NCI-H2081 treated with DMSO at 0.1 percent for 48 hours (cell line): ENCODE data around the gene DLGAP1.

Experiments
- DNase-seq: peaks from one replicate; lab custom pipeline; 2025; lab: John Stamatoyannopoulos, UW

DLGAP1 gene

DNA sequence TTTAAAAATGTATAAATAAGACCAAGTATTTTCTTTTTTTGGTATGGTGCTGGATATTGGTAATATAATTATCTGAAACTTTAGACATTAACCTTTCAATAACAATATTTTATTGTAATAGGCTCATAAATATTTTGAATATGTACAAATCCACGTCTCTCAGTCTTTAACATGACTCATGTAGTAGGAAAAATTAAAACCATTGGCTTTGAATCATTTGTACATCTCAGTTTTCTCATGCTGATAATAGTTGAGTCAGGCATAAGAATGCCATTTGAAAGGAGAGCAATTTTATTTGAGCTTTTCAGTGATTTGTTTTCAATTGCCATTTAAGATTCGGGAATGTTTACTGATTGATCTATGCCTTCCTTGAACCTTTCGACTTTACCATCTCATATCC is 640.3 kb downstream of the DLGAP1 start:
- DNase-seq = no peak

DNA sequence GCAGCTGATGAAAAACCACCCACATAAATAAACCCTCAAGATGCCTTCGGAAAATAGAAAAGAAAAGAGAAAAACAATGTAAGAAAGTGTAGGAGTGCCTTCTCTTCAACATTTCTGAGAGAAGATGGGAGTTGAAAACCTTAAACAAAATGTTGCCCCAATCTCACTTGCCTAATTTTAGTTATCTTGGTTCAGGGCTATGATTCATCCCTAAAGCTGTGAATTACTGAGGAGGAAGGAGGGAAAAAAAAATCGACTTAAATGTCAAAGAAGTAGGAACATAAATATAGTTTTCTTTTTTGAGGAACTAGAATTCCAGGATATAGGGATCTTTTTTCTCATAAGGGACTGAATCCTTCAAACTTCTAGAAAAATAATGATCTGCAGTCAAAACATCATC is 644.8 kb downstream of the DLGAP1 start:
- DNase-seq = no peak

DNA sequence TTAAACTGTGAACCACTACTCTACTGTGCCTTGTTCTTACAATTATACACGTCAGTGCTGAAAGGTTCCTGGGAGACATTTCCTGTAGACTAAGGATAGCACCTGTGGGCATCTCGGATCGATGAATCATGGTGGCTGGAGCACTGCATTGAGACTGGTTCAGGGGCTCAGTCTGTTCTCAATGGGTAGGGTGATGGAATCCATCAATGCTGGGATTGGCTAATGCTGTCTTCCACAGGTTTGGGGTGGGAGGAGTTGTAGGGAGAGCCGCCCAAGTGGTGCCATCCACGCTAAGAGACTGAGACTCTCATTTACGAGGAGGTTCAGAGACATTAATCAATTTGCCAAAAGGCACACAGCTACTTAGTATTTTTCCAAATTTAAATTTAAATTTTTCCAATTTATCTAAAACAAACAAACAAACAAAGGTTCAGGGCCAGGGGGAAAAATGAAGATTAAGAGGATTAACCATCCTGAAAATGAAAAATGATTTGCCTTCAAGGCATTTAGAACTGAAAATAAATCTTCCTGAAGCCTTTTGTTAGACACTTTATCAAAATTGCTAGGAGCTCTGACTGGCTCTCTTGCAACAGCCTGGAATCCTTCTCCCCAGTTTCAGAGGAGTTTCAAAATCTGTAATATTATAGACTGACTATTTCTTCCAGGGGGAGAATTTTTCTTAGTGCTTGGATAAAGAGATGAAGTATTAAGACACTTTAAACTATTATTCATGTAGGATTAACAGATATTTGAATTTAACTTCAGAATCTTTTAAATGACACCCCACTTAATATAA is 645.9 kb downstream of the DLGAP1 start:
- no peak for DNase-seq

DNA sequence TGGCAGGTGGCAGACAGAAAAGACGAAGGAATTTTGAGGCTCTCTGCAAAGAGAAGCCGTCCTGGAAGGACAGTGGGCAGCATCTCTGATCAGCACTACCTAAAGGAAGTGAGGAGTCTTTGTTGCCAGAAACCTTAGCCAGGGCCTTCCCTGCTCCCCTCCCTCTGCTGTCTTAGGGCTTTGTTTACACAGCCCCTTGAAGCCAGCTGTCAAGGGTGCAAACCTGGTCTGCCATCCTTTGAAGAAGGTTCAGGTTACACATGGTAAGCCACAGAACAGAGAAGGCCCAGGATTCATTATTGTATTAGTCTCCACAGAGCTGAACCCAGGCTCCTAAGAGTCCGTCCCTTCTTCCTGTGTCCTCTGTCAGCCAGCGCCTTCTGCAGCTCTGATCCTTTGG is 648.5 kb downstream of the DLGAP1 start:
- no peak for DNase-seq

DNA sequence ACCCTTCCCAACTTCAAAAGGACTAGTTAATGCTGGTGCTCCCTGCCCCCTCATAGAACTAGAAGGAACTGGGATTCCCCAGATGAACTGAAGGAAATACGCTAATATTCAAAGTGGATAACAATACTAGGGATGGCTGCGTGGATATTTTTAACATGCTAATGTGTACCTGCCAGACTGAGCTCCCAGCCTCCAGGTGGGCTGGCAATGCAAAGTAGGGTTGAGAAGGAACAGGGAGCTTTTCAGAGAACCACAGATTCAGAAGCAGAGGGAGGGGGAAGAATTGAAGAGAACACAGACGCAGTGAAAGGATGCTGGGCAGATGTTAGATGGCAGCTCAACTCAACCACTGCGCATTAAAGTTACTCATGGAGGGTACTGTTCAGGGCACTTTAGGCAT is 650.8 kb downstream of the DLGAP1 start:
- DNase-seq = no peak

DNA sequence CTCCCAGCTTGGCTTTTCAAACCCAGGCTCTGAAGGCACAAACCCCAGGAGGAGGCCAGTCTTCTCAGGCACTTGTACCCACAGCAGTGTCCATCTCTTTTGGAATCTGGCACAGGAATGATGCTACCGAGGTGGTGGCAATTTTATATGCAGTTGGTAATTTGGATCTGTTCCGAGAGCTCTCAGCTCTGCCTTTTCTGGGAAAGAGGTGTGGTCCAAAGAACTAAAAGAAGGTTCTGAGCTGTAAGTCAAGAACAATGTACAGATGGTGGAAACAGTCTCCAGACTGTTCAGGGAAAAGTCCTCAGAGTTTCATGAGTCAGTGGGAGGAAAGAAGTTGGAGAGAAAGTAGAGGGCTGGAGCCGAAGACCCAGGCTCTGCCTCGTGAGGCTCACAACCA is 651.8 kb downstream of the DLGAP1 start:
- DNase-seq = no peak

DNA sequence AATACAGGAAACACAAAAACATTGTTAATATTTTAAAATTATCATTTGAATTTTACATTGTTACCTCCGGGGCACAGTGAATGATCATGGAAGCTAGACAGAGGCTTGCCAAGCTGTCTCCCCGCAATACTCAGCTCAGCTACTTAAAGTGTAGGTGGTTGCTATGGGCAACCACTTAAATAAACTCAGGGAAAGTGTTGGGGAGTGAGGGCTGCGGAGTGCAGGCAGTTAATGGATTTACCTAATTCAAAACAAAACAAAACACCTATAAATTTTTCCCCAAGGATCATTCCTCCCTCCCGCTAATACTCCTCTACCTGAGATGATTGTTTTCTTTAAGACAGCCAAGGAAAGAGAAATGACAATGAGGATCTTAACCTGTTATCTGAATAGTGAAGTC is 655.6 kb downstream of the DLGAP1 start:
- DNase-seq = no peak

DNA sequence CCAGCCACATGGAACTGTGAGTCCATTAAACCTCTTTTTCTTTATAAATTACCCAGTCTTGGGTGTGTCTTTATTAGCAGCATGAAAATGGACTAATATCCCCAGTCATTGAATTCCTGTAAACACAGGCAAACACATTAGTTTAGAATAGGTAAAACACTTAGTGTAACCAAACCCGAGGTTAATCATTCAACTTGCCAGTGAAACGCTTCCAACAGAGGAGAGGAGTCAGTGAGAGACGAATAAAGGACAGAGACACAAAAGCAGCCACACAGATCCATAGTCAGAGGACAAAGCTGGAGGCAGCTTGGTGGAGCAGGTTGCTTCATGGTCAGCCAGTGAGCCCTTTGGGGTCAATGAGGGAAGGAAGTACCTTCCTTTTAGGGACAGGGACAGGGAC is 657.1 kb downstream of the DLGAP1 start:
- no peak for DNase-seq

DNA sequence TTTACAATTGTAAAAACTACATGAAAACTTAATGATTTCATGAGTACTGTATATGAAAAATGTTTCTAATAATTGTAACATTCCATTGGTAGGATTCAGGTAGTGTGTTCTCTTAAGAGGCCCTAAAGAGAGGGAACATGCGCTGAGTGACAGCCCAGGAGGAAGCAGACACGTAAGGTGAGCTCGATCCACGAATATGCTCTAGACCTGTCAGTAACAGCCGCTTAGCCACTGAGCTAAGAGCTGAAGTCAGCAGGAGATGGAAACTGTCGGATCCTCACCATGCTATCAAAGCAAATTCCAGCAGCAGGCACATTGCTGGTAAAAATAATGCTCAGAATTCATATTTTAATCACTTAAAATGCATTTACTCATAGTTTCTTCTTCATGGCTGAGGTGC is 658.7 kb downstream of the DLGAP1 start:
- DNase-seq = no peak

DNA sequence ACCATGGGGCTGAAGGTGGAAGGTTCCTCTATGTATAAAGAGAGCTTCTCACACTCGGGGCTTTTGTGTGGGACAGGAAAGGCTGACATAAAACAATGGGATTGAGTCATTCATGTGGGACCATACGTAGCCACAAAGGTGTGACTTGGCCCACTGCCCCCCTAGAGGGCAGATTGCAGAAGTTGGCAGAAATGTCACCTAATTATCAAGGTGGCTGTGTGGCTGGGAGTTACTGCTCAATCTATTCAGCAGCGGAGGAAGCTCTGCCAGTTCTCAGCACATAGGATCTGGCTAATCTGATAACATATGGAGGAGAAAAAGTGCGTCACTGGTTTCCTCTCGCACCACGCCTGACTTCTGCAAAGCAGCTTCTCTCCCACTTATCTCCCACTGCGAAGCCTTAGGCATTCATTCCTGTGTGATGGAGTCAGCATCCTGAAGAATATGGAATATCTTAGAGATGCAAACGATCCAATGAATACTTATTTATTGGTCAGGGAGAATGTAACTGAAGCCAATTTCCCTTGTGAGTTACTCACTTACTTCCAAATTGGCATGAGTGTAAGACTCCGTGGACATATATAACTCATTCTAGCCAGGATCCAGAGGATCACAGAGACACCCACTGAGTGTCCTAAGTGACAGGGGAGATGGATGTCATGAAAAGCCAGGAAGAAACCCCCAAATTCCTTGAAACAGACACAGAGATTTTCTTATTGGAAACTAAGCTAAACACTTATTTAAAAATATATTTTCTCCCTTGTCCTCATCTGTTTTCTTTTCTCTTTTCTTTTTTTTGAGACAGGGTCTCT is 660.4 kb downstream of the DLGAP1 start:
- no peak for DNase-seq

DNA sequence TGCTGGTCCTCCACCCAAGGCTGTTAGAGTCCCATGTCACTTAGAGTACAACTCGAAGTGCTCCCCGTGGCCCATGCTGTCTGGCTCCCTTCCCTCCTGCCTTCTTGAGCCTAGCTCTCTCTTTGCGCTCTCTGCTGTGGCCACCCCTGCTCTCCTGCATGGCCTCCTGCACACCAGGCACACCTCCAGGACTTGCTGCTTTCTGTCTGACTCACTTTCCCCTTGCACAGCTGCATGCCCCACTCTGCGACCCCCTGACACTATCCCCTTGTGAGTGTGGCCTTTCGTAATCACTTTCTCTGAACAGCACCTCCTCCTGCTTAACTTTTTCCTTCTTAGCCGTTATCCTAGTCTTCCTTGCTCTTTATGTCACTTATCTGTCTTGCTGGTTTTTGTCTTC is 661.6 kb downstream of the DLGAP1 start:
- no peak for DNase-seq

DNA sequence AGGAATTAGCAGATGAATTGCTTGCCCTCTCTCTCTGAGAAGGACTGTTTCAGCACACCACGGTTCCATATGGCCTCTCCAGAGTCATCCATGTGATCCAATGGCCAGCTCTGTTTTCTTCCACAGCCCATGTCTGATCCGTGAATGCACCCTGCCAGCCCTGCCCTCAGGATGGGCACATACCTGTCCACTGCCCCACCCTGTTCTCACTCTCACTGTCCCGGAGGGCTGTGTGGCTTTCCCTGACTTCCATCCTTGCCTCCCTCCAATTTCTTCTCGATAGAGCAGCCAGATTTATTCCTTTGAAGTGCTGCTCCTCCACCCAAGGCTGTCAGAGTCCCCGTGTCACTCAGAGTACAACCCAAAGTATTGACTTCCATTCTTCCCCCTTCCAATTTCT is 662.0 kb downstream of the DLGAP1 start:
- no peak for DNase-seq

DNA sequence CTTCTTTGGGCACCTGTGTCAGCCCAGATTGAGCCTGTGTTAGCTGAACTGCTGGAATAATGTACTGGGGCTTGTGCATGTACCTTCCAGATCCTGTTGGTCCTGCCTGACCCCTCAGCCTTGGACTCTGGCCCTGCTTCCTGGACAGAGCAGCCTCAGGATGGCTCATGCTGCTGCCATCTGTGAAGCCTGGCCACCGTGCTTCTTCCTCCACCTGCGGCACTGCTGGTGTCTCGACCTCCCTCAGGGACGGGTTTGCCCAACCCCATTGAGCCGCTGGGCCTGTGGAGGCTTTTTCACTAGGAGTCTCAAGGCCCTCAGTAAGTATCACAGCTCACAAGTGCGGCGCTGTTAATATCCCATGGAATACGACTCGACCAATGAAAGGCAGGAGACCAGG is 662.4 kb downstream of the DLGAP1 start:
- DNase-seq = no peak

DNA sequence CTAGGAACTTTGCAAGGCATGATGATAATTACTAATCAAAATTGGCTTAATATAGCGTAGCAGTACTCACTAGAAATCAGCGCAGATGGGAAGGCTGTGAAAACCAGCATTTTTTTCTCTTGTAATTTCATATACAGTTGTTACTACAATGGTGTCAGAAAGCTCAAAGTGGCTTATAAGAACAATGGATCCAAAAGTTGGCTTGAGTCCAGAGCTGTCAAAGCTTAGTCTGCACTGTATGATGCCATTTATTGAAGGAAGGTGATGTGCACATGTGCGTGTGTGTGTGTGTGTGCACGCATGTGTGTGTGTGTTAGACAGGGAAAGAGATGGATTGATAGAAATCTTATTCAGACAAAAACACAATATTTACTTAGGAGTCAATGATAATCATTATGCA is 663.9 kb downstream of the DLGAP1 start:
- no peak for DNase-seq

DNA sequence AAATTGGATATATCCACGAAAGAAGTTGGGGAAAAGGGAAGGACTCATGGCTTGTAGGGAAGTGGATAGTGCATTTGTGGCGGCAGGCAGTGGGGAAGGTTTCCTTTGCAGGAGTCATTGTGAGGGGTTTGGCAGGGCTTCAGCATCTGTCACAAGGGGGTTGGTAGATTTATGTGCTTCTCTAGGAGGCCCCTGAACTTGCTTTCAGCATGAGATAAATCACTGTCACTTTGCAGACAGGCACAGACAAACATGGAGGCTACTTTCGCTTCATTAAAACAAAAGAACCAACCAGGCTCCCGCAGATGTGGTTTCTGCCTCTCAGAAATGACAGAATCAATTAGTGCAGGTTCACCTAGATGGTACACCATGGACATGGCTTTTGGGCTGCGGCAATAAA is 664.4 kb downstream of the DLGAP1 start:
- no peak for DNase-seq

DNA sequence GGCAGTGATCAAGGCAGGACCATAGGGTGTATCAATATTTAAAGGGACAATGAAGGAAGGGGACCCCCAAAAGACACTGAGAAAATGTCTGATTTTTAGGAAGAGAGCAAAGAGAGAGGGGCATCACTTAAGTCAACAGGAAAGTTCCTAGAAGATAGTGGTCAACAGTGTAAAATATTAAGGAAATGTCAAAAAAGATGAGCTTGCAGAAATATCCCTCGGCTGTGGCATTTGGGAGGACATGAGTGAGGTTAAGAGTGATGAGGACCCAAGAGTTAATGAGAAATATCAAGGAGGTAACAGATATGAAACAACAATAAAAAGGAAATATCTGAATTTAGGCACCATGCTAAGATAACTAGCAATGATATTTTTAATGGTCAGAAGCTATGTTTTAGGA is 665.6 kb downstream of the DLGAP1 start:
- no peak for DNase-seq

DNA sequence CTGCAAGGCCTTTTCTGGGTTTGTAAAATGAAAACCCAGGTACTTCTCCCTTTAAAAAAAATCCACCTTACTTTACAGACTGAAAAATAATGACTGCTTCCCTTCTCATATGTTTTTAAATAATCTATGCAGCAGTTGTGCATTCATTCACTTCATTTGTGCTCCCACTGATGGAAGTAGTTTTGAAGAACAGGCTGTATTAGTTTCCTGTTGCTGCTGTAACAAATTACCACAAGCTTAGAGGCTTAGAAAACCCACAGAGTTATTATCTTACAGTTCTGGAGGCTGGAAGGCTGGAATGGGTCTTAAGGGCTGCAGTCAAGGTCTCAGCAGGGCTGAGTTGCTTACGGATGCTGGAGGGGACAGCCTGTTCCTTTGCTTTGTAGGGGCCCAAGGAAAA is 670.2 kb downstream of the DLGAP1 start:
- no peak for DNase-seq

DNA sequence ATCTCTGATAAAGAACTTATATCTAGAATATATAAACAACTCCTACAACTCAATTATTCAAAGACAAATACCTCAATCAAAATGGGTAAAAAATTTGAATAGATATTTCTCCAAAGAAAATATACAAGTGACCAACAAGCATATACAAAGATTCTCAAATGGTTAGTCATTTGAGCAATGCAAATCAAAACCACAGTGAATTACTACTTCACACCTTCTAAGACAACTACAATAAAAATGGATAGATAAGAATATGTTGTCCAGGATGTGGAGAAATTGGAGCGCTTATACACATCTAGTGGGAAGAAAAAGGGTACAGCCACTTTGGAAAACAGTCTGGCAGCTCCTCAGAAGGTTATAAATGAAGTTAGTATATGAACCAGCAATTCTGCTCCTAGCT is 672.2 kb downstream of the DLGAP1 start:
- no peak for DNase-seq

DNA sequence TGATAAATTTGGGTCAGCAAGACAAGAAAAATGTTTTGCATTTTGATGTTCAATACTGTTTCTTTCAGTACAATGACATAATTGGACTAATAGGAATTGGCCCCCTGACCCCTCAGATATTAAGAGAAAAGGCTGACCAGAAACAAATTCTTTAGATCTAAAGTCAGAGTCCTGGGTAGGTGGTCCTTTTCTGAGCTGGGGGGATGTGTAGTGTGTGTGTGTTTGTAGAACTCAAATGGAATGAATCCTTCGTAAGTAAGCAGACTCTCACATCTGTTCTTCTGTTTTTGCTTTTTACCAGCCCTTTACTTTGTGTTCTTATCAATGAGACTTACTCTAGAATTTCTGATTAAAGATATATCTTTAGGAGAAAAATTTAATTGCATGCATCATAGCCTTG is 677.4 kb downstream of the DLGAP1 start:
- DNase-seq = no peak

DNA sequence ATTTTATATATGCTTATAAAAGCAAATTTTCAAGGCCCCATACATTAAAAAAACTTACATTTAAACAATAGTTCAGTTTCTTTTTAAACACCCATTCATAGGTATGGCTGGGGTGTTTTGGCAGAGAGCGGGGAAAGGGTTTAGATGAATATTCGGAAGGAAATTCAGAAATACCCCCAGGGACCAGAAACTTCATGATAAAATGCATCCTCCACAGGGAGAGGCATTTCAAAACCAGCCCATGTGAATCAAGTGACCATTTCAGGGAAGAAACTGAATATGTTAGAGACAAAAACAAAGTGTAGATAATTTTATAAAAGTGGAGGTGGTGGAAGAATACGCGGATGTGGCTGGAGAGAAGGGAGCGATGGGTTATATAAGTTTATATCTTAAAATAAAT is 678.0 kb downstream of the DLGAP1 start:
- no peak for DNase-seq

DNA sequence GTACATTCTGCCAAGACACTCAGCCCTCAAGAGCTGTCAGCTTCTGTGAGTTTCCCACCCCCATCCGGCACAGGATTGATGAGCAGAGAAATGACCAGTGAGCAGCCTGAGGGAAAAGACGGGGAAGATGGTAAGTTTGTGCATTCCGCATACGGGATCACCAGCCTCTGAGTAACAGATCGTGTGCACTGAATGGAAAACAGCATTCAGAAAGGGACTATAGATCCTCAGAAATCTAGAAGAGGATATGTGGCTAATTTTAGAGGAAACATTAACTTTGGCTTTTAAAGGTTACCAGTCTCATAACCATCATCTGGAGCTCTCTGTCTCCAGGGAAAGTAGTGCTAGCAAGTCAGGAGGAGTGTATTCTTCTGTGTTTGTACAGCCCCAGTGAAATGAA is 679.1 kb downstream of the DLGAP1 start:
- DNase-seq = no peak

DNA sequence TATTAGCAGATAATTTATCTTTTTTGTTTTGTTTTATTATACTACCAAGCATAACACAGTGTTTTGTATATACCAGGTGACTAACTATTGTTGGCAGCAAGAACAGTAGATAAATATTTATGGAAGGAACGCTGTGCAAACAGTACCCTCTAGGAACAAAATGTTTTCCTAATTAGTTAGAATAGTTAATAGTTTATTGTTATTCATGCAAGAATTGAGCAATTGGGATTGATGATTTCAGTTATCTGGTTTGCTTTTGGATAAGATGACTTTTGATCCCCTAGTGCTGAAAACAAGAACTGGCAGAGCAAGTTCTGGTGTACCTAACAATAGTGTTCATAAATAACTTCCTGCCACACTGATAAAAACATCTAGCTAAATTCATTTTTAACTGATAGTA is 681.8 kb downstream of the DLGAP1 start:
- DNase-seq = no peak

DNA sequence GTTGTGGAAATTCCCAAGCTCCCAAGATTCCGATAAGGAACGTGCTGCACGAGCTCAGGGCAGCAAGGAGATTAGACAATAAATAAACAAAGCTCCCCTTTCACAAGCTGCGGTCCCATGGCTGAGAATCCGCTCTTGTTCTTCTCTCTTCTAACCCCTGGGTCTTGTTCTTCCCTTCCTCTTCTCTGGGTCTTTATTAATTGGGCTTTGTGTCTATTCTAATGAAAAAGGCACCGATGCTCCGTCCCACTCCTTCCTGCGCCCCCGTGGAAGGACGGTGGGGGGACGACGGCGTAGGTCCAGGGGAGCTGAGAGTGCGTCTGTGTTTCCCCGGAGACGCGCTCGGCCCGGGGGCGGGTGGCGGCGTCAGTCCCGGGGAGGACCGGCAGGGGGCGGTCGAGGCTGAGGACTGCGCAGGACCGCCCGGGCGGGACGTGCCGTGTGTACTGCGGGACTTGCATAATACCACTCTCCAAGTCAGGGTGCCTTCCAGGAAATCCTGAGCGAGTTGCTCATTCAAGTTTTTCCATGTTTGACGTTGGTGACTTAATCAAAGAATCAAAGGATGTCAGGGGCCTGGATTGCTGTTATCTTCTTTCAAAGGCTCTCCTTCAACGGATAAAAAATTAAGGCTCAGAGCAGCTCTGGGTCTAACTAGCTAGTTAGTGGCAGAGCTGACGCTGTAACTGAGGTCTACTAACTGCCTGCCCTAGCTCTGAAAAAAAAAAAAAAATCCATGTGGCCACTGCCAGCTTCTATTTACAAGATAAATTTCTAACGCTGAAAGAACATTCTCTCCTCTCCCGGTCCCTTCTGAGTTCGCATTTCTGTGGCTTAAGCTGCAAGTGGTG is 683.8 kb downstream of the DLGAP1 start:
- DNase-seq = peak; percentile 19
